ENCODE results near the gene MYMX. TPM values are rescaled to one million over a fixed set of nuclear protein-coding genes. Genes with fewer than 3 reads are reported as not detected.

MYMX gene
- total and polyA plus RNA-seq, 2 of the 13 experiments (the other 11 are each of a cell fraction or from before 2014, with no cell fraction given) = not detected

- TF ChIP-seq ZNF687 (CRISPR knock-in tag; IDR thresholded peaks at IDR 0.05) (peak; percentile 94), PITX1 (CRISPR knock-in tag; IDR thresholded peaks at IDR 0.05) (peak; percentile 67), FOXO1 (CRISPR knock-in tag; IDR thresholded peaks at IDR 0.05) (0 out of 2 replicates have a peak, but pooled peaks have one; percentile 8), SOX6 (IDR thresholded peaks at IDR 0.05) (no peak), SOX6 (CRISPR knock-in tag; IDR thresholded peaks at IDR 0.05) (peak; percentile 77; the same call in 1 of the 2 replicates), CENPX (CRISPR knock-in tag; IDR thresholded peaks at IDR 0.05) (no peak), KLF13 (CRISPR knock-in tag; IDR thresholded peaks at IDR 0.05) (no peak), DPF2 (CRISPR knock-in tag; IDR thresholded peaks at IDR 0.05; ENCODE audit: borderline replicate concordance, low read depth) (no peak), ELF3 (CRISPR knock-in tag; IDR thresholded peaks at IDR 0.05) (peak; percentile 72), THRA (CRISPR knock-in tag; IDR thresholded peaks at IDR 0.05; ENCODE audit: borderline replicate concordance) (no peak; the same call in 1 of the 2 replicates), EHMT2 (IDR thresholded peaks at IDR 0.05; ENCODE audit: borderline replicate concordance, low read depth, low read length) (no peak), PRDM10 (CRISPR knock-in tag; IDR thresholded peaks at IDR 0.05; ENCODE audit: low read depth) (no peak; the same call in none of the 2 replicates), ZNF225 (CRISPR knock-in tag; IDR thresholded peaks at IDR 0.05) (peak; percentile 72; the same call in 1 of the 2 replicates), FOXJ3 (CRISPR knock-in tag; IDR thresholded peaks at IDR 0.05; ENCODE audit: borderline replicate concordance) (no peak; the same call in 1 of the 2 replicates), ZFP82 (CRISPR knock-in tag; IDR thresholded peaks at IDR 0.05; ENCODE audit: borderline replicate concordance) (peak; percentile 95; the same call in 1 of the 2 replicates), KAT2B (IDR thresholded peaks at IDR 0.05; ENCODE audit: borderline replicate concordance, low read depth, low read length) (no peak), ZNF335 (CRISPR knock-in tag; IDR thresholded peaks at IDR 0.05) (0 out of 2 replicates have a peak, but pooled peaks have one; percentile 32), CEBPG (CRISPR knock-in tag; IDR thresholded peaks at IDR 0.05) (0 out of 2 replicates have a peak, but pooled peaks have one; percentile 1)
These were observed 40.5 kb downstream of the MYMX start, which contains the start of gene SLC35B2 (continued) for GRCh38 chr6:44257025-44257752.
